ENCODE results near the gene SYNE2. TPM values are rescaled to one million over a fixed set of nuclear protein-coding genes. Genes with fewer than 3 reads are reported as not detected.
A peak's percentile ranks its signal among the peaks of the same experiment; 100 is the strongest.

SYNE2 gene
- total RNA-seq, 2 experiments from 2014 or later = 150 to 212 TPM

DNA sequence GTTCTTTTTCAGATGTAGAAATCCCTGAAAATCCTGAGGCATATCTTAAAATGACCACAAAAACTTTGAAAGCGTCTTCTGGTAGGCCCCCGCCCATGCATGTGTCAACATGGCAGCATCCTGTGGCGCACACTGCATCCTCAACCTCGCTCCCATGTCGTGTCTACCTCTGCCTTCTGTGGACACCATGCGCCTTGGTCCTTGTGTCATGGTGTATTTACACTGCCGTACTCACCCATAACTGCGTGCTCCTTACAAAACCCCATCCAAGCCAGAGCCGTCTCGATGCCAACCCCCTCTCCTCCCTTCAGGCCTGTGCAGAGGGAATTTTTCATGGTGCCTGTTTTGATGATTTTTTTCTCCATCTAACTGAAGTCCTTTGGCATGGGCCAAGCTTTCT lies 362.5 kb downstream of the SYNE2 start:
- no peak overlapping the region for H3K27ac ChIP-seq (ENCODE audit: low read depth, low read length, poor library complexity, severe bottlenecking)
- ChIA-PET POLR2A (interaction anchor here (0.6 to 1.2 kb wide), 2 partner anchors 20 to 43 kb away, joined by 4 to 5 read pairs; no protein-coding TSS in a partner anchor), CTCF (ENCODE audit: unreplicated experiment) (no interaction called here)
- peaks cover 15% of the 10 kb centered on the region; the same call in 1 of the 2 replicates for H3K79me2 ChIP-seq (ENCODE audit: insufficient read depth, low read depth, low read length)
- TF ChIP-seq, protein P1, sequence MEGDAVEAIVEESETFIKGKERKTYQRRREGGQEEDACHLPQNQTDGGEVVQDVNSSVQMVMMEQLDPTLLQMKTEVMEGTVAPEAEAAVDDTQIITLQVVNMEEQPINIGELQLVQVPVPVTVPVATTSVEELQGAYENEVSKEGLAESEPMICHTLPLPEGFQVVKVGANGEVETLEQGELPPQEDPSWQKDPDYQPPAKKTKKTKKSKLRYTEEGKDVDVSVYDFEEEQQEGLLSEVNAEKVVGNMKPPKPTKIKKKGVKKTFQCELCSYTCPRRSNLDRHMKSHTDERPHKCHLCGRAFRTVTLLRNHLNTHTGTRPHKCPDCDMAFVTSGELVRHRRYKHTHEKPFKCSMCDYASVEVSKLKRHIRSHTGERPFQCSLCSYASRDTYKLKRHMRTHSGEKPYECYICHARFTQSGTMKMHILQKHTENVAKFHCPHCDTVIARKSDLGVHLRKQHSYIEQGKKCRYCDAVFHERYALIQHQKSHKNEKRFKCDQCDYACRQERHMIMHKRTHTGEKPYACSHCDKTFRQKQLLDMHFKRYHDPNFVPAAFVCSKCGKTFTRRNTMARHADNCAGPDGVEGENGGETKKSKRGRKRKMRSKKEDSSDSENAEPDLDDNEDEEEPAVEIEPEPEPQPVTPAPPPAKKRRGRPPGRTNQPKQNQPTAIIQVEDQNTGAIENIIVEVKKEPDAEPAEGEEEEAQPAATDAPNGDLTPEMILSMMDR (conservative IDR thresholded peaks at IDR 0.05; ENCODE audit: low read length) = no peak
- TF ChIP-seq EZH2phosphoT487 (IDR thresholded peaks at IDR 0.05; ENCODE audit: borderline replicate concordance, low read depth, low read length) = no peak
- no peak overlapping the region for H3K4me3 ChIP-seq (ENCODE audit: low read depth, low read length, poor library complexity, severe bottlenecking)
- no TSS peak for BruUV-seq (replicated peaks)
- DNase-seq (ENCODE audit: low spot score) = no peak
- no peak overlapping the region for H3K4me2 ChIP-seq (ENCODE audit: low read length)
- intact Hi-C loops (cut with micrococcal nuclease; ENCODE audit: unreplicated experiment) = loop anchor here (5.0 kb wide), 1 partner anchor 77 kb away; the partner anchor contains the start of gene ESR2
- H2AFZ ChIP-seq (ENCODE audit: low read length) = no peak overlapping the region
- no peaks in the 10 kb centered on the region for H3K9me2 ChIP-seq (ENCODE audit: insufficient read depth, low read length)
- peaks cover 23% of the 10 kb centered on the region for H3K4me1 ChIP-seq (ENCODE audit: insufficient read depth, low read length, poor library complexity, severe bottlenecking)
- H4K20me1 ChIP-seq (ENCODE audit: insufficient read depth, low read length) = no peaks in the 10 kb centered on the region; the same call in 1 of the 2 replicates
- H3K9me3 ChIP-seq (ENCODE audit: low read length) = no peaks in the 10 kb centered on the region
- H3K36me3 ChIP-seq (ENCODE audit: insufficient read depth, low read length) = peaks cover 100% of the 10 kb centered on the region

DNA sequence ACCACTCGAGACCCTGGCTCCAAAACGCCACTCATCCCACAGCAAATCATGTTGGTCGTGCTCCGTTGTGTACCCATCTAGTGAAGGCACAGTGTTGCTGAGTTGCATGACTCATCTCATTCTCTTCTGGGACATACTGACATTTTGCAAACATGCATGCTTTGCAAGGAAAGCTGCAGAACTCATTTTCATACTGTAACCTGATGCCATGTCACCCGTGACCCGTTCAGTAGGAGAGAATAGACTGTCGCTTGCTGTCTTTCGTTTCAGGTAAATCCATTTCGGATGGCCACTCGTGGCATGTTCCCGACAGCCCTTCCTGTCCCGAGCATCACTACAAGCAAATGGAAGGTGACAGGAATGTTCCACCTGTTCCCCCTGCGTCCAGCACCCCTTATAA lies 363.2 kb downstream of the SYNE2 start:
- no peak overlapping the region for H3K4me3 ChIP-seq (ENCODE audit: low read depth, low read length, poor library complexity, severe bottlenecking)
- H3K4me2 ChIP-seq (ENCODE audit: low read length) = no peak overlapping the region
- H3K27ac ChIP-seq (ENCODE audit: low read depth, low read length, poor library complexity, severe bottlenecking) = no peak overlapping the region
- no peaks in the 10 kb centered on the region for H3K9me2 ChIP-seq (ENCODE audit: insufficient read depth, low read length)
- TF ChIP-seq, protein P1 (conservative IDR thresholded peaks at IDR 0.05; ENCODE audit: low read length) = no peak
- TF ChIP-seq EZH2phosphoT487 (IDR thresholded peaks at IDR 0.05; ENCODE audit: borderline replicate concordance, low read depth, low read length) = no peak
- H3K9me3 ChIP-seq (ENCODE audit: low read length) = no peaks in the 10 kb centered on the region
- BruUV-seq (replicated peaks) = no TSS peak
- H2AFZ ChIP-seq (ENCODE audit: low read length) = no peak overlapping the region
- ChIA-PET POLR2A (interaction anchor here (3.5 kb wide), 1 partner anchor 19 kb away, joined by 13 read pairs; no protein-coding TSS in a partner anchor), CTCF (ENCODE audit: unreplicated experiment) (no interaction called here)
- intact Hi-C loops (cut with micrococcal nuclease; ENCODE audit: unreplicated experiment) = loop anchor here (5.0 kb wide), 1 partner anchor 76 kb away; the partner anchor contains the start of gene ESR2
- H4K20me1 ChIP-seq (ENCODE audit: insufficient read depth, low read length) = no peaks in the 10 kb centered on the region; the same call in 1 of the 2 replicates
- DNase-seq (ENCODE audit: low spot score) = no peak
- H3K79me2 ChIP-seq (ENCODE audit: insufficient read depth, low read depth, low read length) = peaks cover 15% of the 10 kb centered on the region; the same call in 1 of the 2 replicates
- peaks cover 100% of the 10 kb centered on the region for H3K36me3 ChIP-seq (ENCODE audit: insufficient read depth, low read length)
- peaks cover 23% of the 10 kb centered on the region for H3K4me1 ChIP-seq (ENCODE audit: insufficient read depth, low read length, poor library complexity, severe bottlenecking)

DNA sequence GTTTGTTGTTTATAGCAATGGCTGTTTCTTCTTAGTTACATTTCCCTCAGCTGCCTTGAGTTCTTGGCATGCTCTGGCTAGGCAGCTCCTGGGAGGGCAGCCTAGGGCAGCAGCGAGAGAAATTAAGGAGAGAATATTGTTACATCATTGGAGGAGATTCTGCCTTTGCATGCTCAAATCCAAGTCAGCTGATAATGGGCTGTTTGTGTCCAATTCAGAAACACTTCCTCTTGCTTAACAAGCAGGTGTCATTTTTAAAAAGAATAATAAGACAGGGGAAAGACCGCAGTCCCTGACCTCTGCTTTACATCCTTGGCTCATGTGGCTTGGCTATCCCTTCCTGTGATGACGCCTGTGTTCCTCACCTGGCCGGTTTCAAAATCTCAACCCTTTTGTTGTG lies 364.5 kb downstream of the SYNE2 start:
- peak overlapping the region; percentile 20 for H3K4me2 ChIP-seq (ENCODE audit: low read length)

More for the DNA sequence above, 364.5 kb downstream of the SYNE2 start:
- DNase-seq (ENCODE audit: low spot score) = peak; percentile 52
- peak overlapping the region; percentile 56 for H3K27ac ChIP-seq (ENCODE audit: low read depth, low read length, poor library complexity, severe bottlenecking)
- H3K4me1 ChIP-seq (ENCODE audit: insufficient read depth, low read length, poor library complexity, severe bottlenecking) = peaks cover 23% of the 10 kb centered on the region
- H3K4me3 ChIP-seq (ENCODE audit: low read depth, low read length, poor library complexity, severe bottlenecking) = no peak overlapping the region
- ChIA-PET POLR2A (interaction anchor here (0.6 to 3.5 kb wide), 2 partner anchors 18 to 158 kb away, joined by 5 to 13 read pairs; no protein-coding TSS in a partner anchor), CTCF (ENCODE audit: unreplicated experiment) (no interaction called here)
- BruUV-seq (replicated peaks) = TSS peak; percentile 1
- no peak overlapping the region for H2AFZ ChIP-seq (ENCODE audit: low read length)
- no peaks in the 10 kb centered on the region for H3K9me3 ChIP-seq (ENCODE audit: low read length)
- TF ChIP-seq EZH2phosphoT487 (IDR thresholded peaks at IDR 0.05; ENCODE audit: borderline replicate concordance, low read depth, low read length) = no peak
- TF ChIP-seq, protein P1 (conservative IDR thresholded peaks at IDR 0.05; ENCODE audit: low read length) = no peak
- H3K36me3 ChIP-seq (ENCODE audit: insufficient read depth, low read length) = peaks cover 100% of the 10 kb centered on the region
- intact Hi-C loops (cut with micrococcal nuclease; ENCODE audit: unreplicated experiment) = loop anchor here (5.0 kb wide), 1 partner anchor 75 kb away; the partner anchor contains the start of gene ESR2
- H3K79me2 ChIP-seq (ENCODE audit: insufficient read depth, low read depth, low read length) = peaks cover 15% of the 10 kb centered on the region; the same call in 1 of the 2 replicates
- no peaks in the 10 kb centered on the region for H3K9me2 ChIP-seq (ENCODE audit: insufficient read depth, low read length)
- H4K20me1 ChIP-seq (ENCODE audit: insufficient read depth, low read length) = no peaks in the 10 kb centered on the region; the same call in 1 of the 2 replicates
